ENCODE measurements around the gene COL5A3.

DNA sequence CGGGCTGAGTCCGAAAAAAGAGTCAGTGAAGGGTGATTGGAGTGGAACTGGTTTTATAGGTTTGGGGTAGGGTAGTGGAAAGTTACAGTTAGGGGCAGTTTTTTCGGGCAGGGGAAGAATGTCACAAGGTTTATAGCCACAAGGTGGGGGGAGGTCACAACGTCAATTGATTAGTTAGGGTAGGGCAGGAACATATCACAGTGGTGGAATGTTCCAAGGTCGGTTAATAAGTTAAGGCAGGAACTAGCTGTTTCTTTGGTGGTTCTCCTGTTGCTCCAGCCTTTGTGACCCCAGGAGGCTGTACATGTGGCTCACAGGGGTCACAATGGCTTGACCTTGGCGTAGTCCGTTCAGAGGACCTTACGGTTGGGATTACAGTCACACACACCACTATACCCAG is 23.3 kb upstream of the COL5A3 start:
- TF ChIP-seq POLR2A (IDR thresholded peaks at IDR 0.05; ENCODE audit: extremely low read depth, insufficient read length) (no peak), MYC (IDR thresholded peaks at IDR 0.05; ENCODE audit: low read depth, low read length) (no peak)
- TF ChIP-seq, protein P1, sequence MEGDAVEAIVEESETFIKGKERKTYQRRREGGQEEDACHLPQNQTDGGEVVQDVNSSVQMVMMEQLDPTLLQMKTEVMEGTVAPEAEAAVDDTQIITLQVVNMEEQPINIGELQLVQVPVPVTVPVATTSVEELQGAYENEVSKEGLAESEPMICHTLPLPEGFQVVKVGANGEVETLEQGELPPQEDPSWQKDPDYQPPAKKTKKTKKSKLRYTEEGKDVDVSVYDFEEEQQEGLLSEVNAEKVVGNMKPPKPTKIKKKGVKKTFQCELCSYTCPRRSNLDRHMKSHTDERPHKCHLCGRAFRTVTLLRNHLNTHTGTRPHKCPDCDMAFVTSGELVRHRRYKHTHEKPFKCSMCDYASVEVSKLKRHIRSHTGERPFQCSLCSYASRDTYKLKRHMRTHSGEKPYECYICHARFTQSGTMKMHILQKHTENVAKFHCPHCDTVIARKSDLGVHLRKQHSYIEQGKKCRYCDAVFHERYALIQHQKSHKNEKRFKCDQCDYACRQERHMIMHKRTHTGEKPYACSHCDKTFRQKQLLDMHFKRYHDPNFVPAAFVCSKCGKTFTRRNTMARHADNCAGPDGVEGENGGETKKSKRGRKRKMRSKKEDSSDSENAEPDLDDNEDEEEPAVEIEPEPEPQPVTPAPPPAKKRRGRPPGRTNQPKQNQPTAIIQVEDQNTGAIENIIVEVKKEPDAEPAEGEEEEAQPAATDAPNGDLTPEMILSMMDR (IDR thresholded peaks at IDR 0.05; ENCODE audit: low read depth, low read length) = no peak
- TF ChIP-seq, protein P2, sequence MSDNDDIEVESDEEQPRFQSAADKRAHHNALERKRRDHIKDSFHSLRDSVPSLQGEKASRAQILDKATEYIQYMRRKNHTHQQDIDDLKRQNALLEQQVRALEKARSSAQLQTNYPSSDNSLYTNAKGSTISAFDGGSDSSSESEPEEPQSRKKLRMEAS (IDR thresholded peaks at IDR 0.05; ENCODE audit: low read depth, low read length) = no peak

Data from NB4 (cell line).